Measurements from ENCODE around the gene PSMD1.

PSMD1 gene

GRCh38 chr2:231183851-231184250 is 127.2 kb downstream of the PSMD1 start:
- Histone ChIP-seq H2AFZ (ENCODE audit: insufficient read depth, low read length, poor library complexity) (no peak overlapping the region), H3K9ac (ENCODE audit: low read length) (no peak overlapping the region), H3K79me1 (ENCODE audit: low read length) (no peaks in the 10 kb centered on the region), H2BK12ac (ENCODE audit: low read length) (no peak overlapping the region), H3K79me2 (ENCODE audit: control insufficient read depth, insufficient read depth, low read length, poor library complexity) (no peaks in the 10 kb centered on the region), H3K18ac (ENCODE audit: low read length) (no peak overlapping the region), H2BK5ac (ENCODE audit: low read depth, low read length, poor library complexity) (no peak overlapping the region), H3K27ac (ENCODE audit: low read depth, low read length) (no peak overlapping the region), H4K12ac (ENCODE audit: low read depth, low read length) (no peak overlapping the region), H3K36me3 (ENCODE audit: control insufficient read depth in 1 of 2, insufficient read depth in 2 of 2, low read length in 2 of 2) (no peaks in the 10 kb centered on the region), H3K4me2 (ENCODE audit: low read length) (no peak overlapping the region), H2AK5ac (ENCODE audit: low read length) (no peak overlapping the region), H3K4me1 (ENCODE audit: control insufficient read depth in 1 of 2, insufficient read depth in 2 of 2, low read length in 2 of 2) (no peaks in the 10 kb centered on the region), H3K4ac (ENCODE audit: low read depth, low read length) (no peak overlapping the region), H3K14ac (ENCODE audit: low read length) (no peak overlapping the region), H2BK120ac (ENCODE audit: insufficient read depth, low read length, poor library complexity) (no peak overlapping the region), H4K91ac (ENCODE audit: low read depth, low read length) (no peak overlapping the region), H3K27me3 (ENCODE audit: insufficient read depth, low read length) (no peaks in the 10 kb centered on the region), H3K4me3 (ENCODE audit: low read depth, low read length) (no peak overlapping the region), H3K9me3 (ENCODE audit: insufficient read depth, low read depth, low read length) (no peaks in the 10 kb centered on the region), H4K8ac (ENCODE audit: low read depth, low read length) (no peak overlapping the region), H3K23ac (ENCODE audit: low read length) (no peak overlapping the region)
- no CpG with 5 or more reads among the region's 8 CpGs for WGBS (ENCODE audit: extremely low coverage, insufficient coverage, insufficient read length)
- DNase-seq: no peak

GRCh38 chr2:231184319-231184718 is 127.7 kb downstream of the PSMD1 start:
- H3K9me3 ChIP-seq (ENCODE audit: insufficient read depth, low read depth, low read length): no peaks in the 10 kb centered on the region
- H3K18ac ChIP-seq (ENCODE audit: low read length): no peak overlapping the region
- H3K14ac ChIP-seq (ENCODE audit: low read length): no peak overlapping the region
- no peak overlapping the region for H4K8ac ChIP-seq (ENCODE audit: low read depth, low read length)
- no peak overlapping the region for H3K4ac ChIP-seq (ENCODE audit: low read depth, low read length)
- H3K9ac ChIP-seq (ENCODE audit: low read length): no peak overlapping the region
- no peak overlapping the region for H2BK5ac ChIP-seq (ENCODE audit: low read depth, low read length, poor library complexity)
- no peak overlapping the region for H4K91ac ChIP-seq (ENCODE audit: low read depth, low read length)
- no peak overlapping the region for H3K23ac ChIP-seq (ENCODE audit: low read length)
- no peaks in the 10 kb centered on the region for H3K4me1 ChIP-seq (ENCODE audit: control insufficient read depth in 1 of 2, insufficient read depth in 2 of 2, low read length in 2 of 2)
- no peaks in the 10 kb centered on the region for H3K79me2 ChIP-seq (ENCODE audit: control insufficient read depth, insufficient read depth, low read length, poor library complexity)
- no peaks in the 10 kb centered on the region for H3K79me1 ChIP-seq (ENCODE audit: low read length)
- H3K27me3 ChIP-seq (ENCODE audit: insufficient read depth, low read length): no peaks in the 10 kb centered on the region
- no peak overlapping the region for H3K4me3 ChIP-seq (ENCODE audit: low read depth, low read length)
- DNase-seq: no peak
- no peak overlapping the region for H2BK12ac ChIP-seq (ENCODE audit: low read length)
- WGBS (ENCODE audit: extremely low coverage, insufficient coverage, insufficient read length): no CpG with 5 or more reads among the region's 4 CpGs
- no peak overlapping the region for H4K12ac ChIP-seq (ENCODE audit: low read depth, low read length)
- no peak overlapping the region for H2AK5ac ChIP-seq (ENCODE audit: low read length)
- H3K36me3 ChIP-seq (ENCODE audit: control insufficient read depth in 1 of 2, insufficient read depth in 2 of 2, low read length in 2 of 2): no peaks in the 10 kb centered on the region
- H3K27ac ChIP-seq (ENCODE audit: low read depth, low read length): no peak overlapping the region
- no peak overlapping the region for H2BK120ac ChIP-seq (ENCODE audit: insufficient read depth, low read length, poor library complexity)
- no peak overlapping the region for H3K4me2 ChIP-seq (ENCODE audit: low read length)
- no peak overlapping the region for H2AFZ ChIP-seq (ENCODE audit: insufficient read depth, low read length, poor library complexity)

GRCh38 chr2:231185050-231185725 is 128.5 kb downstream of the PSMD1 start:
- Histone ChIP-seq H3K79me1 (ENCODE audit: low read length) (peaks cover 3% of the 10 kb centered on the region), H3K14ac (ENCODE audit: low read length) (no peak overlapping the region), H3K4me1 (ENCODE audit: control insufficient read depth in 1 of 2, insufficient read depth in 2 of 2, low read length in 2 of 2) (no peaks in the 10 kb centered on the region), H3K27ac (ENCODE audit: low read depth, low read length) (no peak overlapping the region), H2BK5ac (ENCODE audit: low read depth, low read length, poor library complexity) (no peak overlapping the region), H3K4me3 (ENCODE audit: low read depth, low read length) (no peak overlapping the region), H2AFZ (ENCODE audit: insufficient read depth, low read length, poor library complexity) (no peak overlapping the region), H4K12ac (ENCODE audit: low read depth, low read length) (no peak overlapping the region), H3K23ac (ENCODE audit: low read length) (no peak overlapping the region), H3K4ac (ENCODE audit: low read depth, low read length) (no peak overlapping the region), H2BK12ac (ENCODE audit: low read length) (no peak overlapping the region), H3K9ac (ENCODE audit: low read length) (no peak overlapping the region), H4K91ac (ENCODE audit: low read depth, low read length) (no peak overlapping the region), H4K8ac (ENCODE audit: low read depth, low read length) (no peak overlapping the region), H2AK5ac (ENCODE audit: low read length) (no peak overlapping the region), H3K79me2 (ENCODE audit: control insufficient read depth, insufficient read depth, low read length, poor library complexity) (no peaks in the 10 kb centered on the region), H2BK120ac (ENCODE audit: insufficient read depth, low read length, poor library complexity) (no peak overlapping the region), H3K18ac (ENCODE audit: low read length) (no peak overlapping the region), H3K36me3 (ENCODE audit: control insufficient read depth in 1 of 2, insufficient read depth in 2 of 2, low read length in 2 of 2) (no peaks in the 10 kb centered on the region), H3K27me3 (ENCODE audit: insufficient read depth, low read length) (no peaks in the 10 kb centered on the region), H3K4me2 (ENCODE audit: low read length) (no peak overlapping the region), H3K9me3 (ENCODE audit: insufficient read depth, low read depth, low read length) (no peaks in the 10 kb centered on the region)
- no peak for DNase-seq
- WGBS (ENCODE audit: extremely low coverage, insufficient coverage, insufficient read length): no CpG with 5 or more reads among the region's 11 CpGs

GRCh38 chr2:231185886-231186285 is 129.2 kb downstream of the PSMD1 start:
- Histone ChIP-seq H3K9me3 (ENCODE audit: insufficient read depth, low read depth, low read length) (no peaks in the 10 kb centered on the region), H3K4me1 (ENCODE audit: control insufficient read depth in 1 of 2, insufficient read depth in 2 of 2, low read length in 2 of 2) (peaks cover 0 to 4% of the 10 kb centered on the region in 2 experiments), H4K12ac (ENCODE audit: low read depth, low read length) (no peak overlapping the region), H2BK5ac (ENCODE audit: low read depth, low read length, poor library complexity) (no peak overlapping the region), H3K4me3 (ENCODE audit: low read depth, low read length) (no peak overlapping the region), H2AFZ (ENCODE audit: insufficient read depth, low read length, poor library complexity) (no peak overlapping the region), H3K79me2 (ENCODE audit: control insufficient read depth, insufficient read depth, low read length, poor library complexity) (no peaks in the 10 kb centered on the region), H3K18ac (ENCODE audit: low read length) (no peak overlapping the region), H2AK5ac (ENCODE audit: low read length) (no peak overlapping the region), H3K27me3 (ENCODE audit: insufficient read depth, low read length) (no peaks in the 10 kb centered on the region), H3K27ac (ENCODE audit: low read depth, low read length) (no peak overlapping the region), H3K4me2 (ENCODE audit: low read length) (no peak overlapping the region), H3K9ac (ENCODE audit: low read length) (no peak overlapping the region), H3K23ac (ENCODE audit: low read length) (no peak overlapping the region), H4K91ac (ENCODE audit: low read depth, low read length) (no peak overlapping the region), H3K4ac (ENCODE audit: low read depth, low read length) (no peak overlapping the region), H4K8ac (ENCODE audit: low read depth, low read length) (no peak overlapping the region), H2BK120ac (ENCODE audit: insufficient read depth, low read length, poor library complexity) (no peak overlapping the region), H3K14ac (ENCODE audit: low read length) (no peak overlapping the region), H2BK12ac (ENCODE audit: low read length) (no peak overlapping the region), H3K36me3 (ENCODE audit: control insufficient read depth in 1 of 2, insufficient read depth in 2 of 2, low read length in 2 of 2) (no peaks in the 10 kb centered on the region), H3K79me1 (ENCODE audit: low read length) (peaks cover 9% of the 10 kb centered on the region)
- WGBS (ENCODE audit: extremely low coverage, insufficient coverage, insufficient read length): no CpG with 5 or more reads among the region's 4 CpGs
- no peak for DNase-seq

Data from trophoblast cell (in vitro differentiated cells and primary cell).